GM12891 (cell line): ENCODE measurements around the gene FERMT1.

Source experiments
- PAX5 ChIP-seq: IDR thresholded peaks from 2 replicates; pipeline ENCODE4 v1.6.1; 2011; ENCODE audit warnings: low read length, moderate library complexity, mild to moderate bottlenecking; ENCODE audit not compliant: insufficient read depth, severe bottlenecking
- POLR2A ChIP-seq: IDR thresholded peaks from 2 replicates; pipeline ENCODE4 v1.6.1; 2011; ENCODE audit warnings: low read depth, low read length, control low read depth
- POLR2AphosphoS5 ChIP-seq: IDR thresholded peaks from 2 replicates; pipeline ENCODE4 v1.6.1; 2011; ENCODE audit warnings: low read depth, low read length, control low read depth
- POU2F2 ChIP-seq: IDR thresholded peaks from 2 replicates; pipeline ENCODE4 v1.6.1; 2011; ENCODE audit warnings: low read depth, mild to moderate bottlenecking, control low read depth, low read length, moderate library complexity
- SPI1 ChIP-seq: IDR thresholded peaks from 2 replicates; pipeline ENCODE4 v1.6.1; 2011; ENCODE audit warnings: low read depth, low read length, control low read depth
- TAF1 ChIP-seq: IDR thresholded peaks from 2 replicates; pipeline ENCODE4 v1.6.1; 2011; ENCODE audit warnings: low read depth, low read length, control low read depth

GRCh38 chr20:6152777-6153176 lies 29.9 kb upstream of the FERMT1 start:
- TF ChIP-seq POLR2AphosphoS5 (no peak), SPI1 (no peak), POLR2A (no peak), TAF1 (no peak), POU2F2 (no peak), PAX5 (no peak)
